NCI-H748 treated with DMSO at 0.1 percent for 48 hours (cell line): ENCODE measurements around the gene DPYSL4.

Experiments
- DNase-seq: peaks from one replicate; lab custom pipeline; 2025; lab: John Stamatoyannopoulos, UW

Gene DPYSL4

GRCh38 chr10:132163826-132164515 lies 22.8 kb upstream of the DPYSL4 start:
- no peak for DNase-seq

- DNase-seq: no peak
Observed at GRCh38 chr10:132164761-132165278, 21.9 kb upstream of the DPYSL4 start.

- no peak for DNase-seq
Observed at GRCh38 chr10:132165416-132165980, 21.2 kb upstream of the DPYSL4 start.

GRCh38 chr10:132166216-132166950 lies 20.4 kb upstream of the DPYSL4 start:
- no peak for DNase-seq

GRCh38 chr10:132167041-132167674 lies 19.6 kb upstream of the DPYSL4 start:
- no peak for DNase-seq

- no peak for DNase-seq
Observed at GRCh38 chr10:132167976-132168375, 18.8 kb upstream of the DPYSL4 start.

GRCh38 chr10:132168571-132169030 lies 18.1 kb upstream of the DPYSL4 start:
- no peak for DNase-seq

GRCh38 chr10:132169031-132169765 lies 17.6 kb upstream of the DPYSL4 start:
- no peak for DNase-seq

- DNase-seq: no peak
Observed at GRCh38 chr10:132169766-132170560, 16.8 kb upstream of the DPYSL4 start.

GRCh38 chr10:132170561-132171361 lies 16.0 kb upstream of the DPYSL4 start:
- DNase-seq: no peak

- DNase-seq: no peak
Observed at GRCh38 chr10:132172091-132173066, 14.4 kb upstream of the DPYSL4 start.

GRCh38 chr10:132173185-132173584 lies 13.6 kb upstream of the DPYSL4 start:
- DNase-seq: no peak

GRCh38 chr10:132174237-132174636 lies 12.5 kb upstream of the DPYSL4 start:
- no peak for DNase-seq

- no peak for DNase-seq
Observed at GRCh38 chr10:132175408-132175807, 11.3 kb upstream of the DPYSL4 start.

GRCh38 chr10:132175907-132176581 lies 10.7 kb upstream of the DPYSL4 start:
- peak; percentile 51 for DNase-seq

- no peak for DNase-seq
Observed at GRCh38 chr10:132176623-132177500, 9.9 kb upstream of the DPYSL4 start.

GRCh38 chr10:132178046-132178445 lies 8.7 kb upstream of the DPYSL4 start:
- no peak for DNase-seq
